NCI-H128 (cell line): ENCODE results near the gene NBPF15.
"Not testable (repeated sequence)": the region's sequence is repeated elsewhere in the genome, so short reads cannot be mapped to it uniquely, and the experiment has no call there.

Source experiments
- DNase-seq: peaks from one replicate; lab custom pipeline; 2025; ENCODE audit not compliant: unreplicated experiment; lab: John Stamatoyannopoulos, UW

Gene NBPF15

GRCh38 chr1:144461136-144461759 is at the start of gene NBPF15:
Gene NBPF15, minus strand, starts transcription at chr1:144461669. Its CDS starts 21,666 bp downstream, at chr1:144440003.
- not testable (repeated sequence) for DNase-seq

- DNase-seq = not testable (repeated sequence)
Observed at GRCh38 chr1:144496429-144496828, 35.0 kb upstream of the NBPF15 start.

GRCh38 chr1:144494130-144494529 is 32.7 kb upstream of the NBPF15 start:
- DNase-seq = not testable (repeated sequence)

- DNase-seq = not testable (repeated sequence)
Observed at GRCh38 chr1:144490394-144490793, 28.9 kb upstream of the NBPF15 start.

- DNase-seq = not testable (repeated sequence)
Observed at GRCh38 chr1:144487002-144487401, 25.5 kb upstream of the NBPF15 start.

GRCh38 chr1:144485048-144485993 is 23.9 kb upstream of the NBPF15 start:
- not testable (repeated sequence) for DNase-seq

- DNase-seq = not testable (repeated sequence)
Observed at GRCh38 chr1:144473897-144474296, 12.4 kb upstream of the NBPF15 start.

- DNase-seq = not testable (repeated sequence)
Observed at GRCh38 chr1:144471434-144471833, 10.0 kb upstream of the NBPF15 start.

- not testable (repeated sequence) for DNase-seq
Observed at GRCh38 chr1:144461778-144462177, 309 bp upstream of the NBPF15 start.

GRCh38 chr1:144460686-144461085 is 783 bp downstream of the NBPF15 start:
- not testable (repeated sequence) for DNase-seq

GRCh38 chr1:144442402-144442801 is 19.1 kb downstream of the NBPF15 start:
- not testable (repeated sequence) for DNase-seq

- not testable (repeated sequence) for DNase-seq
Observed at GRCh38 chr1:144439737-144440136, 21.7 kb downstream of the NBPF15 start.

GRCh38 chr1:144418891-144419694 is 42.4 kb downstream of the NBPF15 start:
- not testable (repeated sequence) for DNase-seq

- not testable (repeated sequence) for DNase-seq
Observed at GRCh38 chr1:144413404-144414118, 47.9 kb downstream of the NBPF15 start.

- DNase-seq = not testable (repeated sequence)
Observed at GRCh38 chr1:144412491-144413403, 48.7 kb downstream of the NBPF15 start.

GRCh38 chr1:144412068-144412471 is 49.4 kb downstream of the NBPF15 start:
- not testable (repeated sequence) for DNase-seq

GRCh38 chr1:144402807-144403206 is 58.7 kb downstream of the NBPF15 start:
- DNase-seq = not testable (repeated sequence)

- not testable (repeated sequence) for DNase-seq
Observed at GRCh38 chr1:144371651-144372050, 89.8 kb downstream of the NBPF15 start.
